Measurements from ENCODE around the gene STK10. TPM values are rescaled to one million over a fixed set of nuclear protein-coding genes. Genes with fewer than 3 reads are reported as not detected.

The STK10 gene
- total RNA-seq, 1 experiment from 2014 or later, result 22.9 TPM

- TF ChIP-seq CTCF (IDR thresholded peaks at IDR 0.05 in 2 of 3, conservative IDR thresholded peaks at IDR 0.05 in 1 of 3; ENCODE audit: borderline replicate concordance in 1 of 3, insufficient read depth in 1 of 3, low read depth in 2 of 3, low read length in 2 of 3) (no peak), CBX3 (IDR thresholded peaks at IDR 0.05; ENCODE audit: low read depth) (no peak), SRF (IDR thresholded peaks at IDR 0.05; ENCODE audit: low read depth) (no peak), ZFX (IDR thresholded peaks at IDR 0.05) (no peak), EGR1 (IDR thresholded peaks at IDR 0.05; ENCODE audit: low read depth) (no peak), POLR2AphosphoS5 (IDR thresholded peaks at IDR 0.05; ENCODE audit: low read depth, low read length) (no peak)
These were observed 90.0 kb downstream of the STK10 start (continued) for GRCh38 chr5:172098046-172098445.

GRCh38 chr5:172097356-172097755 is 90.7 kb downstream of the STK10 start:
- H3K27ac ChIP-seq (ENCODE audit: low read depth, low read length), result no peak overlapping the region
- H3K9ac ChIP-seq (ENCODE audit: low read length), result no peak overlapping the region
- no peaks in the 10 kb centered on the region for H4K20me1 ChIP-seq (ENCODE audit: insufficient read depth)
- no peaks in the 10 kb centered on the region for H3K9me2 ChIP-seq (ENCODE audit: insufficient read depth)
- DNase-seq (ENCODE audit: low read depth, low spot score) (no peak), ATAC-seq (no peak)
- BruUV-seq (replicated peaks), result no TSS peak
- no peaks in the 10 kb centered on the region; a peak in 1 of 4 replicates for H3K36me3 ChIP-seq (ENCODE audit: control insufficient read depth in 1 of 2, insufficient read depth in 2 of 2, low read length in 2 of 2)
- intact Hi-C loops (cut with micrococcal nuclease), result no loop called here
- H2AFZ ChIP-seq (ENCODE audit: low read depth, low read length, poor library complexity, severe bottlenecking), result no peak overlapping the region
- POLR2A ChIA-PET, result no interaction called here
- CTCF ChIA-PET, result no interaction called here
- RAD21 ChIA-PET (ENCODE audit: low non-redundant PET in 1 of 2, low total read pairs in 2 of 2, uncharacterized antibody in 2 of 2, unreplicated experiment in 2 of 2), result no interaction called here
- no peak overlapping the region for H3K4me2 ChIP-seq (ENCODE audit: low read length)
- H3K4me1 ChIP-seq (ENCODE audit: control insufficient read depth in 1 of 2, insufficient read depth in 2 of 2, low read length in 2 of 2), result peaks cover 0 to 4% of the 10 kb centered on the region in 2 experiments; a peak in 2 of 4 replicates
- H3K4me3 ChIP-seq (replicated peaks in 1 of 2; ENCODE audit: low read depth in 1 of 2, low read length in 2 of 2), result no peak overlapping the region
- no peaks in the 10 kb centered on the region for H3K9me3 ChIP-seq (ENCODE audit: control insufficient read depth in 1 of 2, insufficient read depth in 1 of 2, low read depth in 1 of 2, low read length in 2 of 2)
- no peak for TF ChIP-seq FOSL1 (IDR thresholded peaks at IDR 0.05; ENCODE audit: low read depth)
- no peak for TF ChIP-seq ZFX (IDR thresholded peaks at IDR 0.05)
- TF ChIP-seq SP1 (IDR thresholded peaks at IDR 0.05; ENCODE audit: low read depth), result no peak
- H3K27me3 ChIP-seq (ENCODE audit: insufficient read depth, low read length), result no peaks in the 10 kb centered on the region
- H3K79me2 ChIP-seq (ENCODE audit: insufficient read depth, low read length), result no peaks in the 10 kb centered on the region
